SJSA1 (cell line): ENCODE results near the gene CD27. TPM values are rescaled to one million over a fixed set of nuclear protein-coding genes. Genes with fewer than 3 reads are reported as not detected.
"Not testable (repeated sequence)": the region's sequence is repeated elsewhere in the genome, so short reads cannot be mapped to it uniquely, and the experiment has no call there.

ENCODE experiments used
- DNase-seq, 2 experiments: peaks; one replicate each; pipeline ENCODE4 v3.0.0-alpha.2; 2015 to 2020; ENCODE audit warnings: low spot score in 2 of 2, low read depth in 1 of 2
- H3K27ac ChIP-seq: fragments of 250-450 bp; sonication (Bioruptor Pico); 2 replicates; pipeline ENCODE4 v1.5.1; 2020; ENCODE audit warnings: mild to moderate bottlenecking, moderate library complexity
- H3K27me3 ChIP-seq: fragments of 250-450 bp; sonication (Bioruptor Pico); replicated peaks from 2 replicates; pipeline ENCODE4 v1.5.1; 2020; ENCODE audit warnings: mild to moderate bottlenecking, moderate library complexity
- H3K36me3 ChIP-seq: fragments of 250-450 bp; sonication (Bioruptor Pico); 2 replicates; pipeline ENCODE4 v1.5.1; 2020; ENCODE audit warnings: mild to moderate bottlenecking
- H3K4me1 ChIP-seq: fragments of 250-450 bp; sonication (Bioruptor Pico); replicated peaks from 2 replicates; pipeline ENCODE4 v1.6.1; 2021; ENCODE audit warnings: mild to moderate bottlenecking
- H3K4me3 ChIP-seq: fragments of 250-450 bp; sonication (Bioruptor Pico); 2 replicates; pipeline ENCODE4 v1.5.1; 2020; ENCODE audit warnings: mild to moderate bottlenecking
- H3K9me3 ChIP-seq: fragments of 250-450 bp; sonication (Bioruptor Pico); replicated peaks from 2 replicates; pipeline ENCODE4 v1.5.1; 2020; ENCODE audit warnings: mild to moderate bottlenecking
- total RNA-seq: library from RNA; depleted of rRNA; stranded (reverse); fragments of >200 nt; shearing (Covaris generic); gene quantifications from 2 replicates; pipeline ENCODE4 v1.2.3, GENCODE V29; 2014

CD27 gene
- total RNA-seq, 1 experiment from 2014 or later, result not detected

DNA sequence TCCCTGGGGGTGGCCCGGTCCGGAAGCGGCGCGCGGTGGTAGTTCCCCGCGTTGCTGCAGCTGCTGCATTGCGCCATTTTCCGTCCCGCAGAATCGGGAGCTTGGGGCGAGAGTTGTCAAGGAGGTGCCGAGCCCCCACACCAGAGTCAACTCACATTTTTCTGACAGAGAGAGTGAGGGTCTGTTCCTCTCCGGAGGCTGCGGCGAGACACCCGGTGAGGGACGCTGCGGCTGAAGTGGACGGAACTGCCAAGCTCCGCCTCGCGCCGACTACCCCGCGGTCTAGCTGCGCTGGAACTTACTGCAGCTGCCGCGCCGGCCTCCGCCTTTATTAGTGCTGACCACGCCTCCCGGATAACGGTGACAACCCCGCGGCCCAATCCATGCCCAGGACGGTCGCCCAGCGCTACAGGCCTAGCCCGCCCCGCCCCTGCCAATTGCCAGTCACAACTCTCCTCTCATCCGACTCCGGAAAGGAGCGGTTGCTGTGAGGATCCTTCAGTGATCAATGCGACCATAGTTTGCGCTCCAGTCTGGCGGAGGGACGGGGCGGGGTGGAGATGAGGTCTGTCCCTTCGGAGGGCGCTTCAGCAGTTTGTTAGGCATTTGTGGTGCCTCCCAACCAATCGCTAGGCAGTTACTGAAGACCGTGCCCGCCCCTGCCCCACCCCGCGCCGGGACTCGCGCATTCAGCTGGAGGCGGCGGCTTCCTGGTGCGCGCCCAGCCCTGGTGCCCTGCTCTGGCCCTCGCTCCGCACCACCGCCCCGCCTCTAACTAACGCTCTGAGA is 25.8 kb downstream of the CD27 start, which contains the start of gene VAMP1:
TSS of gene VAMP1 (minus strand) at position 303 of the 789 bp plus-strand sequence. CDS start at position 157, 146 bp downstream.
- Histone ChIP-seq H3K4me1 (peaks cover 42% of the 10 kb centered on the region), H3K4me3 (peak within 1 kb of the TSS; percentile 54), H3K27ac (peak within 1 kb of the TSS; percentile 53), H3K9me3 (no peaks in the 10 kb centered on the region), H3K27me3 (no peaks in the 10 kb centered on the region), H3K36me3 (peaks cover 19% of the 10 kb centered on the region)
- DNase-seq, result peak; percentile 98 to 99

DNA sequence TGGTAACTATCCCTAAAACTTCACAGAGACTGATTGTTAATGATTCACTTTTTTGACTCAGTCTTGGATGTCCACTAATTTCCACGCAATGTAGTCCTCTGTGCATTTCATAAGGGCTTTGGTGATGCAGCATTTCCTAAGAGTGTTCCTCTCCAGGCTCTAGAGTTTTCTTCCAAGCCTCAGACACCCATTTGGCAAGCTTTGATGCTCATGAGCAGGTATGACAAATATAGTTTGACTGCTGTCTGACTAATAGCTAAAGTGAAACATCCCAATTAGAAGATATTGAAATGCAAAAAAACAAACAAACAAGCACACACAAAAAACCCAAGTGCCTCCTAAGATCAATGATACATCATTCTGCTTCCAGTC is 27.2 kb downstream of the CD27 start:
- Histone ChIP-seq H3K27me3 (no peaks in the 10 kb centered on the region), H3K9me3 (no peaks in the 10 kb centered on the region), H3K36me3 (peaks cover 5% of the 10 kb centered on the region), H3K4me3 (no peak overlapping the region), H3K27ac (no peak overlapping the region), H3K4me1 (peaks cover 54% of the 10 kb centered on the region)
- no peak for DNase-seq

DNA sequence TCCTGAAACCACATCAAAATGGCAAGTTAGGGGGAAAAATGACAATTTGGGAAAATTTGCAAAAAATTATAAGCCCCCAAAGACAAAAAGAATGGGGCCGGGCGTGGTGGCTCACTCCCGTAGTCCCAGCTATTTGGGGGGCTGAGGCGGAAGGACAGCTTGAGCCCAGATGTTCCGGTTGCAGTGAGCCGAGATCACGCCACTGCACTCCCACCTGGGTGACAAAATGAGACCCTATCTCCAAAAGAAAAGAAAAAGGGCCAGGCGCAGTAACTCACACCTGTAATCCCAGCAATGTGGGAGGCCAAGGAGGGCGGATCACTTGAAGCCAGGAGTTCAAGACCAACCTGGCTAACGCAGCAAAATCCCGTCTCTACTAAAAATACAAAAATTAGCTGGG is 27.7 kb downstream of the CD27 start:
- Histone ChIP-seq H3K27ac (no peak overlapping the region), H3K4me1 (peaks cover 59% of the 10 kb centered on the region), H3K27me3 (no peaks in the 10 kb centered on the region), H3K9me3 (no peaks in the 10 kb centered on the region), H3K4me3 (no peak overlapping the region), H3K36me3 (peaks cover 5% of the 10 kb centered on the region)
- DNase-seq, result no peak

DNA sequence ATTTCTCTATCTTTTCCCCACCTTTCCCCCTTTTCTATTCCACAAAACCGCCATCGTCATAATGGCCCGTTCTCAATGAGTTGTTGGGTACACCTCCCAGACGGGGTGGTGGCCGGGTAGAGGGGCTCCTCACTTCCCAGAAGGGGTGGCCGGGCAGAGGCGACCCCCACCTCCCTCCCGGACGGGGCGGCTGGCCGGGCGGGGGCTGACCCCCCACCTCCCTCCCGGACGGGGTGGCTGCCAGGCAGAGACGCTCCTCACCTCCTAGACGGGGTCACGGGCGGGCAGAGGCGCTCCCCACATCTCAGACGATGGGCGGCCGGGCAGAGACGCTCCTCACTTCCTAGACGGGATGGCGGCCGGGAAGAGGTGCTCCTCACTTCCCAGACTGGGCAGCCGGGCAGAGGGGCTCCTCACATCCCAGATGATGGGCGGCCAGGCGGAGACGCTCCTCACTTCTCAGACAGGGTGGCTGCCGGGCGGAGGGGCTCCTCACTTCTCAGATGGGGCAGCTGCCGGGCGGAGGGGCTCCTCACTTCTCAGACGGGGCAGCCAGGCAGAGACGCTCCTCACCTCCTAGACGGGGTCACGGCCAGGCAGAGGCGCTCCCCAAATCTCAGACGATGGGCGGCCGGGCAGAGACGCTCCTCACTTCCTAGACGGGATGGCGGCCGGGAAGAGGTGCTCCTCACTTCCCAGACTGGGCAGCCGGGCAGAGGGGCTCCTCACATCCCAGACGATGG is 30.6 kb downstream of the CD27 start:
- not testable (repeated sequence) for DNase-seq, H3K27ac ChIP-seq, H3K4me3 ChIP-seq, H3K36me3 ChIP-seq, H3K9me3 ChIP-seq, H3K27me3 ChIP-seq
- H3K4me1 ChIP-seq, result peaks cover 45% of the 10 kb centered on the region

DNA sequence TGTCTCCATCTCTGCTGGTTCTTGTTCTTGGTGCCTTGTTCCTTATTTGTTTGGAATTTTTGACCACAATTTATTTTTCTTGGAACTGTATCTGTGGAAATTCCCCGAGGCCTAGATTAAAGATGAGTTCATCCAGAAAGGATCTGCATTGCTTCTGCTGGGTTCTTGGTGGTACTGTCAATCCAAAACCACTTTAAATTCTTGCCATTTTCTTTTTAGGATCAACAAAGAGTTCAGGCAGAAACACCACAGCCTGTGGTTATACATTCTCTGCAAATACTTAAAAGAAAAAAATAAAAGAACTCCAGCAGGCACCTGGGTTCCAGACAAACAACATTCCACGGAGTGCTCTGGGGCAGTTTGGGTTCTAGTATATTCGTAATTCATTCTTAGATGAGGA is 31.7 kb downstream of the CD27 start:
- Histone ChIP-seq H3K36me3 (no peaks in the 10 kb centered on the region), H3K4me1 (peaks cover 42% of the 10 kb centered on the region), H3K9me3 (no peaks in the 10 kb centered on the region), H3K27me3 (no peaks in the 10 kb centered on the region), H3K4me3 (no peak overlapping the region), H3K27ac (peak overlapping the region; percentile 34)
- DNase-seq, result peak; percentile 71 to 95

DNA sequence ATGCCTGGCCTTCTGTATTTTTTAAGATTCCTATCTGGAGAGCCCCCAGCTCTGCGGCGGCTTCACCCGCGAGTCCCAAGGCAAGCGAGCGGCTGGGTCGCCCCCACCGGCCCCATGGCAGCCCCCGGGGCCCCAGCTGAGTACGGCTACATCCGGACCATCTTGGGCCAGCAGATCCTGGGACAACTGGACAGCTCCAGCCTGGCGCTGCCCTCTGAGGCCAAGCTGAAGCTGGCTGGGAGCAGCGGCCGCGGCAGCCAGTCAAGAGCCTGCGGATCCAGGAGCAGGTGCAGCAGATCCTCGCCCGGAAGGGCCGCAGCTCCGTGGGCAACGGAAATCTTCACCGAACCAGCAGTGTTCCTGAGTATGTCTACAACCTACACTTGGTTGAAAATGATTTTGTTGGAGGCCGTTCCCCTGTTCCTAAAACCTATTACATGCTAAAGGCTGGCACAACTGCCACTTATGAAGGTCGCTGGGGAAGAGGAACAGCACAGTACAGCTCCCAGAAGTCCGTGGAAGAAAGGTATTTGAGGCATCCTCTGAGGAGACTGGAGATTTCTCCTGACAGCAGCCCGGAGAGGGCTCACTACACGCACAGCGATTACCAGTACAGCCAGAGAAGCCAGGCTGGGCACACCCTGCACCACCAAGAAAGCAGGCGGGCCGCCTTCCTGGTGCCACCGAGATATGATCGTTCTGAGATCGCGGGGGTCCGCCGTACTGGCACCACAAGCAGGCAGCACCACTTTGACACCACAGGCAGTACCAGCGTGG is 33.0 kb downstream of the CD27 start:
- H3K27me3 ChIP-seq, result not testable (repeated sequence)

DNA sequence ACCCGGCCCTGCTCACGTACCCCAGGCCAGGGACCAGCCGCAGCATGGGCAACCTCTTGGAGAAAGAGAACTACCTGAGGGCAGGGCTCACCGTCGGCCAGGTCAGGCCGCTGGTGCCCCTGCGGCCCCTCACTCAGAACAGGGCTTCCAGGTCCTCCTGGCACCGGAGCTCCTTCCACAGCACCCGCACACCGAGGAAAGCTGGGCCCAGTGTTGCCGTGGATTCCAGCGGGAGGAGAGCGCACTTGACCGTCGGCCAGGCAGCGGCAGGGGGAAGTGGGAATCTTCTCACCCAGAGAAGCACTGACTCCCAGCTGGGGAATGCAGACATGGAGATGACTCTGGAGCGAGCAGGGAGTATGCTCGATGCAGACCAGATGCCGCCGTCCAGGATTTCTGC is 33.7 kb downstream of the CD27 start:
- DNase-seq, result no peak
- Histone ChIP-seq H3K36me3 (no peaks in the 10 kb centered on the region), H3K27me3 (no peaks in the 10 kb centered on the region), H3K4me3 (no peak overlapping the region), H3K9me3 (no peaks in the 10 kb centered on the region), H3K27ac (no peak overlapping the region), H3K4me1 (peaks cover 42% of the 10 kb centered on the region)

More for the DNA sequence above, 33.0 kb downstream of the CD27 start:
- not testable (repeated sequence) for H3K9me3 ChIP-seq, DNase-seq, H3K4me3 ChIP-seq, H3K36me3 ChIP-seq, H3K27ac ChIP-seq
- peaks cover 42% of the 10 kb centered on the region for H3K4me1 ChIP-seq

DNA sequence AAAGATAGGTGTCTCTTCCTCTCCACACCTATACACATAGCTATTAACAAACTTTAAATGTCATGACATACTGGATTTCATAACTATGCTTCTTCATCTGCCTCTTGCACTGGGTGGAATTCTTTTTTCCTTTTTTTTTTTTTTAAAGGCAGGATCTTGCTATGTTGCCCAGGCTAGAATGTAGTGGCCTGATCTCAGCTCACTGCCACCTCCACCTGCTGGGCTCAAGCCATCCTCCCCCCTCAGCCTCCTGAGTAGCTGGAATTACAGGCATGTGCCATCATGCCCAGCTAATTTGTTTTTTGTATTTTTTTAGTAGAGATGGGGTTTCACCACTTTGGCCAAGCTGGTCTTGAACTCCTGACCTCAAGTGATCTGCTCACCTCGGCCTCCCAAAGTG is 43.5 kb downstream of the CD27 start:
- Histone ChIP-seq H3K36me3 (peaks cover 16% of the 10 kb centered on the region), H3K4me1 (peaks cover 5% of the 10 kb centered on the region), H3K9me3 (no peaks in the 10 kb centered on the region), H3K27ac (no peak overlapping the region), H3K27me3 (no peaks in the 10 kb centered on the region), H3K4me3 (no peak overlapping the region)
- DNase-seq, result no peak

DNA sequence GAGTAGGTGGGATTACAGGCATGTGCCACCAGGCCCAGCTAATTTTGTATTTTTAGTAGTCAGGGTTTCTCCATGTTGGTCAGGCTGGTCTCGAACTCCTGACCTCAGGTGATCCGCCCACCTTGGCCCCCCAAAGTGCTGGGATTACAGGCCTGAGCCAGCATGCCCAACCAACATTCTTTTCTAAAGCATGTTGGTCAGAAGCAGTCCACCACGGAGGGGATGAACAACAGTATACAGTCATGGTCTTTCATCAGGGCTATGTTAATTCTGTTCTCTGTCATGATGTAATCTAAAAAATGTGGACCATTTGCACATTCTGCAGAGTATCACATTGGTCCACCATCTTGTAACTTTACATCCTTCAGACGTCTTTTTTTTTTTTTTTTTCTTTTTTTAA is 44.7 kb downstream of the CD27 start:
- peaks cover 5% of the 10 kb centered on the region for H3K4me1 ChIP-seq
- no peak overlapping the region for H3K4me3 ChIP-seq
- peaks cover 16% of the 10 kb centered on the region for H3K36me3 ChIP-seq
- no peak overlapping the region for H3K27ac ChIP-seq
- no peaks in the 10 kb centered on the region for H3K9me3 ChIP-seq
- no peaks in the 10 kb centered on the region for H3K27me3 ChIP-seq
- no peak for DNase-seq

DNA sequence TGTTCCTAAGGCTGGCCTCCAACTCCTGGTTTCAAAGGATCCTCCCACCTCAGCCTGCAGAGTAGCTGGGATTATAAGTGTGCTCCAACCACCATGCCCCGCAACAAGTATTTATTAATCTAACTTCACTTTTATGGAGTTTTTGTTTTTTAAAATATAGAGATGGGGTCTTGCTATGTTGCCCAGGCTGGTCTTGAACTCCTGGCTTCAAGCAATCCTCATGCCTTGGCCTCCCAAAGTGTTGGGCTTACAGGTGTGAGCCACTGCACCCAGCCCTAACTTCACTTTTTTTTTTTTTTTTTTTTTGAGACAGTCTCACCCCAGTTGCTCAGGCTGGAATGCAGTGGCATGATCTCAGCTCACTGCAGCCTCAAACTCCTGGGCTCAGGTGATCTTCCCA is 45.9 kb downstream of the CD27 start:
- Histone ChIP-seq H3K36me3 (peaks cover 28% of the 10 kb centered on the region), H3K4me1 (peaks cover 16% of the 10 kb centered on the region)
- H3K9me3 ChIP-seq, H3K27ac ChIP-seq, H3K4me3 ChIP-seq, H3K27me3 ChIP-seq, DNase-seq: not testable (repeated sequence)

DNA sequence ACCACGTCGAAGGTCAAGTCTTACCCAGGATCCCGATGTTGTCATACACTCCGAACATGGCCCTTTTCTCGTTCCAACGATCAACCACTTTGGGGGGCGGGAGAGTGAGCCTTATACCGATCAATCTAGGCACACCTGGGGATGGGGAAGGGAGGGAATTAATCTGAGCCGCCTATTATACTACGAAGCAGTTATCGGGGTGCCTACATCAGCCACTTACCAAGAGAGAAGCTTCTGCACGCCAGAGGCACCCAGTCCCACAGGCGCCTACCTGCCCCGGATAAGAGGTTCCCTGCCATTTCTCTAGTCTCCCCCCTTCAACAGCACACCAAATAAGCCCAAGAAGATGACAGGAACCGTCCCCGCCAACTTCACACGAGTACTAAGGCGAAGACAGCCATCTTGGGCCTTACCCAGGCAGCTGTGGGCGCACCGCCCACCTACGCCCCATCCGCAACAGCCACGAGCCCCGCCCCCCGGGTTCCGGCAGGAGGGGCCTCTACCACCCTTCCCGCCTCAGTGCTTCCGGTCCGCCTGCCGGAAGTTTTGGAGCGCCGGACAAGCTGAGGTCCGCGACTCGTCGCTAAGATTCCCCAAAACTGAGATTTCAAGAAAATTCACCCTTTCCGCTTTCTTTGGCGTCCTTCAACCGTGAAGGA is 48.2 kb downstream of the CD27 start, which contains the start of gene MRPL51:
TSS of gene MRPL51 (minus strand) at position 425 of the 659 bp plus-strand sequence. CDS start at position 299, 126 bp downstream.
- Histone ChIP-seq H3K36me3 (peaks cover 51% of the 10 kb centered on the region), H3K27ac (peak within 1 kb of the TSS; percentile 94), H3K4me1 (peaks cover 17% of the 10 kb centered on the region), H3K27me3 (no peaks in the 10 kb centered on the region), H3K4me3 (peak within 1 kb of the TSS; percentile 56), H3K9me3 (no peaks in the 10 kb centered on the region)
- DNase-seq, result peak; percentile 96 to 98

DNA sequence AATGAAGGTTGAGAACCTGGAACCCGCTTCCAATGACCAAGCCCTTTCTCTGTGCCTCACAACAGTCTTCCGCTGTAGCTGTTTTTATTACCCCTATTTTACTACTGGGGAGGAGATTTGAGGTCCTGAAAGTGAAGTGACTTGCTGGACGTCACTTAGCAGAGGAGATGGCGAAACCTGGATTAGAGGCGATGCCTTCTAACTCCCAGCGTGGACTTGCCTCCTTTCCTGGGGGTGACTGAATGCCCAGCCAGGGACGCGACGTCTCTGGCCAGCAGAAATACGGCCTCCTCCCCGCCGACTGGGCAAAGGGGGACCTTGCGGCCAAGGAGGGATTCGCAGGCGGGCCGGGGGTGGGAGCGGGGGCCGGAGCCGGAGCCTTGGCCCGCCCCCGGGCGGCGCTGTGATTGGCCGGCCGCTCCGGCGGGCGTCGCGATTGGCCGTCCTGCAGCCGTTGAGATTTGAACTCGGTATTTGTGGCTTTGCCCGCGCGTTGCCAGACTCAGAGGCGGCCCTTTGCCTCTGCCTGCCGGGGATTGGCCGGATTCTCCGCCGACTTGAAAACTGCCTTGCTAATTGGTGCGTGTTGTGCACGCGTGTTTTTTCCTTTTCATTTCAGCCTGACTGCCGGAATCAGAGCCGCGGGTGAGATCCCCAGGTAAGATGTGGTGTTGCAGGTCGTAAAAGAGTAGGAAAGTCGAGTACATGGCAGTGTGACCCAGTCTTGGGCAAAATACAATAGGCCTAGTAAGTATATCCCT is 48.9 kb downstream of the CD27 start, which contains the start of gene NCAPD2:
TSS of gene NCAPD2 (plus strand) at position 606 of the 761 bp plus-strand sequence. CDS start 997 bp downstream, outside the sequence.
- Histone ChIP-seq H3K27ac (peak within 1 kb of the TSS; percentile 94), H3K27me3 (no peaks in the 10 kb centered on the region), H3K4me1 (peaks cover 17% of the 10 kb centered on the region), H3K36me3 (peaks cover 58% of the 10 kb centered on the region), H3K4me3 (peak within 1 kb of the TSS; percentile 56), H3K9me3 (no peaks in the 10 kb centered on the region)
- DNase-seq, result peak; percentile 98
